ES-I3 (cell line): ENCODE measurements around the gene POLK.

Source experiments
- H3K36me3 ChIP-seq: 2 replicates; pipeline ENCODE4 v1.6.1; 2013; ENCODE audit warnings: mild to moderate bottlenecking, low read length, control low read depth, moderate library complexity; ENCODE audit not compliant: insufficient read depth
- H3K4me1 ChIP-seq: 2 replicates; pipeline ENCODE4 v1.6.1; 2013; ENCODE audit warnings: mild to moderate bottlenecking, control low read depth, low read length; ENCODE audit not compliant: insufficient read depth
- H3K9ac ChIP-seq: 2 replicates; pipeline ENCODE4 v1.6.1; 2013; ENCODE audit warnings: low read depth, mild to moderate bottlenecking, low read length, moderate library complexity
- H3K9me3 ChIP-seq: 2 replicates; pipeline ENCODE4 v1.6.1; 2013; ENCODE audit warnings: mild to moderate bottlenecking, low read length, moderate library complexity; ENCODE audit not compliant: control insufficient read depth, insufficient read depth

The POLK gene

GRCh38 chr5:75640826-75641225, 129.1 kb downstream of the POLK start:
- H3K4me1 ChIP-seq = no peaks in the 10 kb centered on the region
- no peaks in the 10 kb centered on the region for H3K9me3 ChIP-seq
- no peak overlapping the region for H3K9ac ChIP-seq

GRCh38 chr5:75648712-75649111, 137.0 kb downstream of the POLK start:
- H3K4me1 ChIP-seq = no peaks in the 10 kb centered on the region; the same call in 1 of the 2 replicates
- H3K36me3 ChIP-seq = no peaks in the 10 kb centered on the region
- no peaks in the 10 kb centered on the region for H3K9me3 ChIP-seq
- H3K9ac ChIP-seq = no peak overlapping the region

More at GRCh38 chr5:75640826-75641225, 129.1 kb downstream of the POLK start:
- H3K36me3 ChIP-seq = no peaks in the 10 kb centered on the region
